ENCODE results near the gene CIT.

GRCh38 chr12:119692997-119693396, 184.1 kb downstream of the CIT start:
- no peak for TF ChIP-seq CTCF (IDR thresholded peaks at IDR 0.05; ENCODE audit: low read depth, low read length, missing input control)
- no peak for TF ChIP-seq TAF1 (conservative IDR thresholded peaks at IDR 0.05)
- peak; percentile 77 for TF ChIP-seq NR2F2 (IDR thresholded peaks at IDR 0.05)
- no peak for TF ChIP-seq EGR1 (IDR thresholded peaks at IDR 0.05; ENCODE audit: low read depth in 2 of 2)
